Liver (tissue), 9 donors: Measurements from ENCODE around the gene GAS2L3. TPM values are rescaled to one million over a fixed set of nuclear protein-coding genes. Genes with fewer than 3 reads are reported as not detected.

Source experiments
- DNase-seq: peaks from one replicate; pipeline ENCODE4 v3.0.0-alpha.2; 2017; ENCODE audit warnings: low spot score
- H3K27ac ChIP-seq, 2 donors: one replicate each; pipeline ENCODE4 v1.7.0; 2013; ENCODE audit warnings: inconsistent platforms in 2 of 2, low read length in 2 of 2, control low read depth in 1 of 2, low read depth in 1 of 2, mild to moderate bottlenecking in 1 of 2
- H3K27me3 ChIP-seq, 4 donors: one replicate each; pipeline versions ENCODE4 v1.6.1 to v1.7.0; 2013; ENCODE audit warnings: low read length in 3 of 4, inconsistent platforms in 1 of 4, mild to moderate bottlenecking in 1 of 4, moderate library complexity in 1 of 4; ENCODE audit not compliant: control insufficient read depth in 4 of 4, insufficient read depth in 4 of 4
- H3K36me3 ChIP-seq, 4 donors: one replicate each; pipeline versions ENCODE4 v1.6.1 to v1.7.0; 2013; ENCODE audit warnings: low read length in 3 of 4, mild to moderate bottlenecking in 3 of 4, low read depth in 1 of 4, moderate library complexity in 1 of 4; ENCODE audit not compliant: control insufficient read depth in 4 of 4, insufficient read depth in 3 of 4
- H3K4me1 ChIP-seq, 4 donors: one replicate each; pipeline versions ENCODE4 v1.6.1 to v1.7.0; 2013; ENCODE audit warnings: low read length in 3 of 4, mild to moderate bottlenecking in 3 of 4, moderate library complexity in 1 of 4; ENCODE audit not compliant: control insufficient read depth in 4 of 4, insufficient read depth in 4 of 4
- H3K4me3 ChIP-seq, 3 donors: one replicate each; pipeline versions ENCODE4 v1.6.1 to v1.7.0; 2013; ENCODE audit warnings: low read length in 3 of 3, control low read depth in 1 of 3, low read depth in 1 of 3, mild to moderate bottlenecking in 1 of 3
- H3K9ac ChIP-seq, 2 donors: one replicate each; pipeline ENCODE4 v1.7.0; 2013; ENCODE audit warnings: low read length in 2 of 2, mild to moderate bottlenecking in 2 of 2, moderate library complexity in 2 of 2, control low read depth in 1 of 2, low read depth in 1 of 2
- H3K9me3 ChIP-seq, 4 donors: one replicate each; pipeline versions ENCODE4 v1.6.1 to v1.7.0; 2013; ENCODE audit warnings: low read length in 3 of 4; ENCODE audit not compliant: control insufficient read depth in 4 of 4
- ATF3 ChIP-seq: IDR thresholded peaks from 2 replicates; pipeline ENCODE4 v1.6.1; 2016; ENCODE audit warnings: antibody characterized with exemption
- EGR1 ChIP-seq, 2 donors: IDR thresholded peaks; 2 replicates each; pipeline ENCODE4 v1.6.1; 2016 to 2018; ENCODE audit warnings: antibody characterized with exemption in 2 of 2, low read depth in 2 of 2
- FOXA1 ChIP-seq: IDR thresholded peaks from 2 replicates; pipeline ENCODE4 v1.6.1; 2016; ENCODE audit warnings: antibody characterized with exemption
- FOXA2 ChIP-seq: IDR thresholded peaks from 2 replicates; pipeline ENCODE4 v1.6.1; 2016; ENCODE audit warnings: antibody characterized with exemption
- GABPA ChIP-seq, 2 donors: IDR thresholded peaks in 1 of 2; conservative IDR thresholded peaks in 1 of 2; 2 replicates each; pipeline ENCODE4 v1.6.1; 2016; ENCODE audit warnings: antibody characterized with exemption in 2 of 2, mild to moderate bottlenecking in 1 of 2, moderate library complexity in 1 of 2
- HNF4A ChIP-seq, 2 donors: conservative IDR thresholded peaks; 2 replicates each; pipeline ENCODE4 v1.6.1; 2016; ENCODE audit warnings: antibody characterized with exemption in 2 of 2, mild to moderate bottlenecking in 2 of 2
- HNF4G ChIP-seq: IDR thresholded peaks from 2 replicates; pipeline ENCODE4 v1.6.1; 2016; ENCODE audit warnings: antibody characterized with exemption
- JUND ChIP-seq, 2 donors: IDR thresholded peaks; 2 replicates each; pipeline ENCODE4 v1.6.1; 2016; ENCODE audit warnings: antibody characterized with exemption in 2 of 2
- MAX ChIP-seq: IDR thresholded peaks from 2 replicates; pipeline ENCODE4 v1.6.1; 2016; ENCODE audit warnings: antibody characterized with exemption
- NR2F2 ChIP-seq: IDR thresholded peaks from 2 replicates; pipeline ENCODE4 v1.6.1; 2016; ENCODE audit warnings: antibody characterized with exemption
- RAD21 ChIP-seq, 2 donors: IDR thresholded peaks; 2 replicates each; pipeline ENCODE4 v1.6.1; 2016; ENCODE audit warnings: antibody characterized with exemption in 2 of 2, mild to moderate bottlenecking in 2 of 2
- REST ChIP-seq: IDR thresholded peaks from 2 replicates; pipeline ENCODE4 v1.6.1; 2016; ENCODE audit warnings: antibody characterized with exemption, mild to moderate bottlenecking
- RXRA ChIP-seq, 2 donors: IDR thresholded peaks; 2 replicates each; pipeline ENCODE4 v1.6.1; 2017 to 2018; ENCODE audit warnings: antibody characterized with exemption in 2 of 2, mild to moderate bottlenecking in 1 of 2
- SP1 ChIP-seq: IDR thresholded peaks from 2 replicates; pipeline ENCODE4 v1.6.1; 2018; ENCODE audit warnings: antibody characterized with exemption, mild to moderate bottlenecking
- TAF1 ChIP-seq: conservative IDR thresholded peaks from 2 replicates; pipeline ENCODE4 v1.6.1; 2016; ENCODE audit warnings: antibody characterized with exemption, mild to moderate bottlenecking
- YY1 ChIP-seq: IDR thresholded peaks from 2 replicates; pipeline ENCODE4 v1.6.1; 2016; ENCODE audit warnings: antibody characterized with exemption, mild to moderate bottlenecking
- WGBS: extraction: QIAGEN DNeasy Blood & Tissue Kit; methylation state at CpG from one replicate; pipeline ENCODE4 v1.1.7; 2013; 5-methylcytosine and 5-hydroxymethylcytosine counted together
- polyA plus RNA-seq, 2 donors: library from polyadenylated mRNA; stranded (reverse) in 1 of 2; unstranded in 1 of 2; fragments of 200-250 nt in 1 of 2; fragments of >200 nt in 1 of 2; fragmentation: Nextera tagmentation in 1 of 2; extraction: Ambion mirVana in 1 of 2; gene quantifications; one replicate each; pipeline versions ENCODE4 v1.2.1 to v1.2.3, GENCODE V29; 2013 to 2015
- total RNA-seq, 2 donors: library from RNA; depleted of rRNA; stranded (reverse); fragments of >200 nt; gene quantifications; one replicate each; pipeline ENCODE4 v1.2.3, GENCODE V29; 2014
- TF ChIP-seq, protein P1 (sequence below): fragments of 150-350 bp; IDR thresholded peaks from 2 replicates; pipeline ENCODE4 v1.5.1; 2017; ENCODE audit warnings: improper control_type of control experiment, low read depth, low read length; ENCODE audit not compliant: missing input control
- TF ChIP-seq, protein P2 (sequence below): IDR thresholded peaks from 2 replicates; pipeline ENCODE4 v1.6.1; 2016; ENCODE audit warnings: antibody characterized with exemption
- donor health status: healthy.
- donor health status: healthy.
- donor health status: healthy.
- donor health status: healthy.
- donor health status: healthy.

The GAS2L3 gene
- total and polyA plus RNA-seq, 4 donors: 0.76 to 17.6 (median 2.4) TPM

- TF ChIP-seq FOXA2: no peak
- TF ChIP-seq FOXA1: no peak
- TF ChIP-seq RAD21 (IDR thresholded peaks at IDR 0.05): no peak
- TF ChIP-seq, protein P1, sequence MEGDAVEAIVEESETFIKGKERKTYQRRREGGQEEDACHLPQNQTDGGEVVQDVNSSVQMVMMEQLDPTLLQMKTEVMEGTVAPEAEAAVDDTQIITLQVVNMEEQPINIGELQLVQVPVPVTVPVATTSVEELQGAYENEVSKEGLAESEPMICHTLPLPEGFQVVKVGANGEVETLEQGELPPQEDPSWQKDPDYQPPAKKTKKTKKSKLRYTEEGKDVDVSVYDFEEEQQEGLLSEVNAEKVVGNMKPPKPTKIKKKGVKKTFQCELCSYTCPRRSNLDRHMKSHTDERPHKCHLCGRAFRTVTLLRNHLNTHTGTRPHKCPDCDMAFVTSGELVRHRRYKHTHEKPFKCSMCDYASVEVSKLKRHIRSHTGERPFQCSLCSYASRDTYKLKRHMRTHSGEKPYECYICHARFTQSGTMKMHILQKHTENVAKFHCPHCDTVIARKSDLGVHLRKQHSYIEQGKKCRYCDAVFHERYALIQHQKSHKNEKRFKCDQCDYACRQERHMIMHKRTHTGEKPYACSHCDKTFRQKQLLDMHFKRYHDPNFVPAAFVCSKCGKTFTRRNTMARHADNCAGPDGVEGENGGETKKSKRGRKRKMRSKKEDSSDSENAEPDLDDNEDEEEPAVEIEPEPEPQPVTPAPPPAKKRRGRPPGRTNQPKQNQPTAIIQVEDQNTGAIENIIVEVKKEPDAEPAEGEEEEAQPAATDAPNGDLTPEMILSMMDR: no peak
- TF ChIP-seq GABPA (IDR thresholded peaks at IDR 0.05 in 1 of 2, conservative IDR thresholded peaks at IDR 0.05 in 1 of 2): no peak
- TF ChIP-seq SP1: no peak
- no peak for TF ChIP-seq NR2F2
- no peak for TF ChIP-seq EGR1 (IDR thresholded peaks at IDR 0.05; ENCODE audit: low read depth in 2 of 2)
- no peak for TF ChIP-seq MAX
- no peak overlapping the region for H3K9ac ChIP-seq
- H3K27me3 ChIP-seq: peaks cover 0 to 3% (median 0%) of the 10 kb centered on the region in 4 donors
- H3K27ac ChIP-seq: no peak overlapping the region
- H3K4me3 ChIP-seq: no peak overlapping the region
- no peak for DNase-seq
- no peaks in the 10 kb centered on the region for H3K36me3 ChIP-seq
- H3K9me3 ChIP-seq: no peaks in the 10 kb centered on the region
- 88% methylated on average over 4 of the region's 4 CpGs for WGBS
- H3K4me1 ChIP-seq: no peaks in the 10 kb centered on the region
Observed at GRCh38 chr12:100669922-100670321, 96.4 kb downstream of the GAS2L3 start.

GRCh38 chr12:100671396-100672074 is 98.1 kb downstream of the GAS2L3 start:
- Histone ChIP-seq H3K4me1 (no peaks in the 10 kb centered on the region), H3K9ac (no peak overlapping the region), H3K4me3 (no peak overlapping the region), H3K9me3 (no peaks in the 10 kb centered on the region), H3K27me3 (peaks cover 0 to 3% (median 0%) of the 10 kb centered on the region in 4 donors), H3K36me3 (no peaks in the 10 kb centered on the region), H3K27ac (no peak overlapping the region)
- WGBS: 75% methylated on average over 7 of the region's 7 CpGs
- no peak for DNase-seq
- TF ChIP-seq REST: no peak
- no peak for TF ChIP-seq RAD21 (IDR thresholded peaks at IDR 0.05)
- TF ChIP-seq FOXA1: no peak
- no peak for TF ChIP-seq JUND (IDR thresholded peaks at IDR 0.05)
- TF ChIP-seq YY1: no peak
- TF ChIP-seq HNF4G: no peak
- TF ChIP-seq, protein P2, sequence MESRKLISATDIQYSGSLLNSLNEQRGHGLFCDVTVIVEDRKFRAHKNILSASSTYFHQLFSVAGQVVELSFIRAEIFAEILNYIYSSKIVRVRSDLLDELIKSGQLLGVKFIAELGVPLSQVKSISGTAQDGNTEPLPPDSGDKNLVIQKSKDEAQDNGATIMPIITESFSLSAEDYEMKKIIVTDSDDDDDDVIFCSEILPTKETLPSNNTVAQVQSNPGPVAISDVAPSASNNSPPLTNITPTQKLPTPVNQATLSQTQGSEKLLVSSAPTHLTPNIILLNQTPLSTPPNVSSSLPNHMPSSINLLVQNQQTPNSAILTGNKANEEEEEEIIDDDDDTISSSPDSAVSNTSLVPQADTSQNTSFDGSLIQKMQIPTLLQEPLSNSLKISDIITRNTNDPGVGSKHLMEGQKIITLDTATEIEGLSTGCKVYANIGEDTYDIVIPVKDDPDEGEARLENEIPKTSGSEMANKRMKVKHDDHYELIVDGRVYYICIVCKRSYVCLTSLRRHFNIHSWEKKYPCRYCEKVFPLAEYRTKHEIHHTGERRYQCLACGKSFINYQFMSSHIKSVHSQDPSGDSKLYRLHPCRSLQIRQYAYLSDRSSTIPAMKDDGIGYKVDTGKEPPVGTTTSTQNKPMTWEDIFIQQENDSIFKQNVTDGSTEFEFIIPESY: no peak
- no peak for TF ChIP-seq FOXA2
- no peak for TF ChIP-seq TAF1
- TF ChIP-seq SP1: no peak
- no peak for TF ChIP-seq MAX
- TF ChIP-seq GABPA (IDR thresholded peaks at IDR 0.05 in 1 of 2, conservative IDR thresholded peaks at IDR 0.05 in 1 of 2): no peak
- no peak for TF ChIP-seq EGR1 (IDR thresholded peaks at IDR 0.05; ENCODE audit: low read depth in 2 of 2)
- no peak for TF ChIP-seq HNF4A (conservative IDR thresholded peaks at IDR 0.05)
- no peak for TF ChIP-seq ATF3
- TF ChIP-seq, protein P1: no peak
- no peak for TF ChIP-seq RXRA (IDR thresholded peaks at IDR 0.05)
- TF ChIP-seq NR2F2: no peak
